ENCODE results near the gene RGS7. TPM values are rescaled to one million over a fixed set of nuclear protein-coding genes. Genes with fewer than 3 reads are reported as not detected.

Gene RGS7
- polyA plus RNA-seq, 1 donor (not counting 4 experiments of a cell fraction or from before 2014, with no cell fraction given): not detected

DNA sequence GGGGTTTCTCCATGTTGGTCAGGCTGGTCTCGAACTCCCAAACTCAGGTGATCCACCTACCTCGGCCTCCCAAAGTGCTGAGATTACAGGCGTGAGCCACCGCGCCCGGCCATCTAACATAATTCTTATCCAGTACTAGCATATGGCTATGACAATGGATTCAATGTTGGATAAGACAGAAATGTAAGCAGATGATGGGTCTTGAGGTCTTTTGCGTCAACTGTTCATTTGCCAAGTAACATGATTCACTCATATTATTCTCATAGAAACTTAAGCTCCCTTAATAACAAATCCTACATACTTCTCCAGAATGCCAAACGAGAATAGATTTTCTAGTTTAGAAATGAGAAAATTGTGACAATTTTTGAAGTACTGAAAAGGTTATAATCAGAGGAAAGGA lies 170.3 kb downstream of the RGS7 start:
- Histone ChIP-seq H3K27me3 (ENCODE audit: control insufficient read depth, extremely low read depth, insufficient read depth, low read length) (no peaks in the 10 kb centered on the region), H3K4me3 (ENCODE audit: control insufficient read depth in 2 of 3, extremely low read depth in 1 of 3, insufficient read depth in 2 of 3, low read depth in 1 of 3, low read length in 3 of 3) (no peak overlapping the region), H3K36me3 (ENCODE audit: control insufficient read depth in 2 of 2, extremely low read depth in 1 of 2, insufficient read depth in 2 of 2, low read length in 2 of 2) (no peaks in the 10 kb centered on the region), H3K27ac (ENCODE audit: control insufficient read depth, insufficient read depth, low read length) (no peak overlapping the region), H3K4me1 (ENCODE audit: control insufficient read depth, extremely low read depth, insufficient read depth, low read length) (no peaks in the 10 kb centered on the region), H3K4me2 (ENCODE audit: control insufficient read depth, extremely low read depth, insufficient read depth, low read depth, low read length) (no peak overlapping the region), H4K20me1 (ENCODE audit: control insufficient read depth, extremely low read depth, insufficient read depth, low read length) (no peaks in the 10 kb centered on the region), H3K9ac (ENCODE audit: control insufficient read depth, extremely low read depth, insufficient read depth, low read length) (no peak overlapping the region), H3K9me3 (ENCODE audit: control insufficient read depth, low read depth, low read length) (peaks cover 2% of the 10 kb centered on the region), H3K79me2 (ENCODE audit: control insufficient read depth, insufficient read depth, low read length) (no peaks in the 10 kb centered on the region), H2AFZ (ENCODE audit: control insufficient read depth, low read length) (no peak overlapping the region), H3K9me1 (ENCODE audit: control insufficient read depth, extremely low read depth, insufficient read depth, low read length) (no peaks in the 10 kb centered on the region)
- dilution Hi-C loops (cut with MboI; ENCODE audit: extremely low pct_ligation_motif_present, low sequenced_read_pairs): no loop called here
- no peak for FAIRE-seq
- no peak for DNase-seq (ENCODE audit: low read depth, low spot score)
- TF ChIP-seq EZH2 (IDR thresholded peaks at IDR 0.05; ENCODE audit: low read length): no peak
- TF ChIP-seq, protein P1, sequence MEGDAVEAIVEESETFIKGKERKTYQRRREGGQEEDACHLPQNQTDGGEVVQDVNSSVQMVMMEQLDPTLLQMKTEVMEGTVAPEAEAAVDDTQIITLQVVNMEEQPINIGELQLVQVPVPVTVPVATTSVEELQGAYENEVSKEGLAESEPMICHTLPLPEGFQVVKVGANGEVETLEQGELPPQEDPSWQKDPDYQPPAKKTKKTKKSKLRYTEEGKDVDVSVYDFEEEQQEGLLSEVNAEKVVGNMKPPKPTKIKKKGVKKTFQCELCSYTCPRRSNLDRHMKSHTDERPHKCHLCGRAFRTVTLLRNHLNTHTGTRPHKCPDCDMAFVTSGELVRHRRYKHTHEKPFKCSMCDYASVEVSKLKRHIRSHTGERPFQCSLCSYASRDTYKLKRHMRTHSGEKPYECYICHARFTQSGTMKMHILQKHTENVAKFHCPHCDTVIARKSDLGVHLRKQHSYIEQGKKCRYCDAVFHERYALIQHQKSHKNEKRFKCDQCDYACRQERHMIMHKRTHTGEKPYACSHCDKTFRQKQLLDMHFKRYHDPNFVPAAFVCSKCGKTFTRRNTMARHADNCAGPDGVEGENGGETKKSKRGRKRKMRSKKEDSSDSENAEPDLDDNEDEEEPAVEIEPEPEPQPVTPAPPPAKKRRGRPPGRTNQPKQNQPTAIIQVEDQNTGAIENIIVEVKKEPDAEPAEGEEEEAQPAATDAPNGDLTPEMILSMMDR (optimal IDR thresholded peaks at IDR 0.05 in 1 of 3, IDR thresholded peaks at IDR 0.05 in 1 of 3, conservative IDR thresholded peaks at IDR 0.05 in 1 of 3; ENCODE audit: extremely low read depth in 1 of 3, insufficient read depth in 2 of 3, low read length in 3 of 3): no peak

DNA sequence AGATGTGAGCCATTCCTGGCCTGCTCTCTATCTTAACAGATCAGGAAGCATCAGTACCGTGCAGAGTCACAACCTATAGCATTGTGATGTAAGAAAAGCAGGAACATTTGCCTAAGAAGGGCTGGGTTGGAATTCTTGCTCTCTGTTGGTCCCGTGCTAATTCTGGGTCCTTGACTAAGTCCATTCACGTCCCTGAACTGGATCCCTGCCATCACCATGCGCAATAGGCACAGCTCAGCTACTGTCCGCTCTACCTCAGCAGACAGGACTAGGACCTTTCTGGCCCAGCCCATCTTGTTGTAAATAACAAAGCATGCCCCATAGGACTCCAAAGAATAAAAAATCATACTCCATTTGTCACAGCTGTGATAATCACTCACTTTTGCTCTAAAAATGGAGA lies 175.0 kb downstream of the RGS7 start:
- Histone ChIP-seq H3K27ac (ENCODE audit: control insufficient read depth, insufficient read depth, low read length) (no peak overlapping the region), H3K27me3 (ENCODE audit: control insufficient read depth, extremely low read depth, insufficient read depth, low read length) (no peaks in the 10 kb centered on the region), H3K9me1 (ENCODE audit: control insufficient read depth, extremely low read depth, insufficient read depth, low read length) (no peaks in the 10 kb centered on the region), H3K36me3 (ENCODE audit: control insufficient read depth in 2 of 2, extremely low read depth in 1 of 2, insufficient read depth in 2 of 2, low read length in 2 of 2) (no peaks in the 10 kb centered on the region), H3K9ac (ENCODE audit: control insufficient read depth, extremely low read depth, insufficient read depth, low read length) (no peak overlapping the region), H3K4me1 (ENCODE audit: control insufficient read depth, extremely low read depth, insufficient read depth, low read length) (no peaks in the 10 kb centered on the region), H3K9me3 (ENCODE audit: control insufficient read depth, low read depth, low read length) (peaks cover 4% of the 10 kb centered on the region), H3K79me2 (ENCODE audit: control insufficient read depth, insufficient read depth, low read length) (no peaks in the 10 kb centered on the region), H3K4me2 (ENCODE audit: control insufficient read depth, extremely low read depth, insufficient read depth, low read depth, low read length) (no peak overlapping the region), H4K20me1 (ENCODE audit: control insufficient read depth, extremely low read depth, insufficient read depth, low read length) (no peaks in the 10 kb centered on the region), H3K4me3 (ENCODE audit: control insufficient read depth in 2 of 3, extremely low read depth in 1 of 3, insufficient read depth in 2 of 3, low read depth in 1 of 3, low read length in 3 of 3) (no peak overlapping the region), H2AFZ (ENCODE audit: control insufficient read depth, low read length) (no peak overlapping the region)
- FAIRE-seq (no peak), DNase-seq (ENCODE audit: low read depth, low spot score) (no peak)
- TF ChIP-seq, protein P1 (optimal IDR thresholded peaks at IDR 0.05 in 1 of 3, IDR thresholded peaks at IDR 0.05 in 1 of 3, conservative IDR thresholded peaks at IDR 0.05 in 1 of 3; ENCODE audit: extremely low read depth in 1 of 3, insufficient read depth in 2 of 3, low read length in 3 of 3): no peak
- no peak for TF ChIP-seq EZH2 (IDR thresholded peaks at IDR 0.05; ENCODE audit: low read length)
- dilution Hi-C loops (cut with MboI; ENCODE audit: extremely low pct_ligation_motif_present, low sequenced_read_pairs): no loop called here

All from keratinocyte (primary cell).